GM12801 (cell line): ENCODE results near the gene PRICKLE2.

Source experiments
- TF ChIP-seq, protein P1 (sequence below): IDR thresholded peaks from one replicate; pipeline ENCODE4 v1.5.1; 2011; ENCODE audit warnings: control low read depth; ENCODE audit not compliant: insufficient read length; ENCODE audit errors: extremely low read depth

PRICKLE2 gene

DNA sequence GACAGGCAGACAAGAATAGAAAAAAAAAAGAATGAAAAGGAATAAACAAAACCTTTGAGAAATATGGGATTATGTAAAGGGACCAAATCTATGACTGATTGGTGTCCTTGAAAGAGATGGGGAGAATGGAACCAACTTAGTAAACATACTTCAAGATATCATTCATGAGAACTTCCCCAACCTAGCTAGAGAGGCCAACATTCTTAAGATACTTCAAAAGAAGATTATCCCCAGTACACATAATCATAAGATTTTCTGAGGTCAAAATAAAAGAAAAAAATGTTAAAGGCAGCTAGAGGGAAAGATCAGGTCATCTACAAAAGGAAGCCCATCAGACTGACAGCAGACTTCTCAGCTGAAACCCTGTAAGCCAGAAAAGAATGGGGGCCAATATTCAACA lies 110.6 kb downstream of the PRICKLE2 start:
- TF ChIP-seq, protein P1, sequence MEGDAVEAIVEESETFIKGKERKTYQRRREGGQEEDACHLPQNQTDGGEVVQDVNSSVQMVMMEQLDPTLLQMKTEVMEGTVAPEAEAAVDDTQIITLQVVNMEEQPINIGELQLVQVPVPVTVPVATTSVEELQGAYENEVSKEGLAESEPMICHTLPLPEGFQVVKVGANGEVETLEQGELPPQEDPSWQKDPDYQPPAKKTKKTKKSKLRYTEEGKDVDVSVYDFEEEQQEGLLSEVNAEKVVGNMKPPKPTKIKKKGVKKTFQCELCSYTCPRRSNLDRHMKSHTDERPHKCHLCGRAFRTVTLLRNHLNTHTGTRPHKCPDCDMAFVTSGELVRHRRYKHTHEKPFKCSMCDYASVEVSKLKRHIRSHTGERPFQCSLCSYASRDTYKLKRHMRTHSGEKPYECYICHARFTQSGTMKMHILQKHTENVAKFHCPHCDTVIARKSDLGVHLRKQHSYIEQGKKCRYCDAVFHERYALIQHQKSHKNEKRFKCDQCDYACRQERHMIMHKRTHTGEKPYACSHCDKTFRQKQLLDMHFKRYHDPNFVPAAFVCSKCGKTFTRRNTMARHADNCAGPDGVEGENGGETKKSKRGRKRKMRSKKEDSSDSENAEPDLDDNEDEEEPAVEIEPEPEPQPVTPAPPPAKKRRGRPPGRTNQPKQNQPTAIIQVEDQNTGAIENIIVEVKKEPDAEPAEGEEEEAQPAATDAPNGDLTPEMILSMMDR = no peak

DNA sequence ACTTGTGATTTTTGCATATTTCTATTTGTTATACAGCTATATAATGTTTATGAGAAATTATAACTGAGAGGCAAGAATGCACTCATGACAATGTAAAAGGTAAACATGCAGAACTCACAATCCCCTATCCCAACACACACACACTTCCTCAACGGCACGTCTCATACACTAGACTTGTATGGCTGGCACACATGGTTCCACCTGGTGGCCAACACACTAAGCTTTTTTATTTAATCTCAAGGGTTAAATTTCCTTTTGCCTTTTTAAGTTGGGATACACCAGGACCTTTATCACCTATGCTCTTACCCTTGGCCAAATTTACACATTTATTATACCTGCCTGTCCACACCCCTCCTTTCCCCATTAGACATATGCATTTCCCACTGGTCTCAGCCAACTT lies 113.4 kb downstream of the PRICKLE2 start:
- TF ChIP-seq, protein P1 = no peak

DNA sequence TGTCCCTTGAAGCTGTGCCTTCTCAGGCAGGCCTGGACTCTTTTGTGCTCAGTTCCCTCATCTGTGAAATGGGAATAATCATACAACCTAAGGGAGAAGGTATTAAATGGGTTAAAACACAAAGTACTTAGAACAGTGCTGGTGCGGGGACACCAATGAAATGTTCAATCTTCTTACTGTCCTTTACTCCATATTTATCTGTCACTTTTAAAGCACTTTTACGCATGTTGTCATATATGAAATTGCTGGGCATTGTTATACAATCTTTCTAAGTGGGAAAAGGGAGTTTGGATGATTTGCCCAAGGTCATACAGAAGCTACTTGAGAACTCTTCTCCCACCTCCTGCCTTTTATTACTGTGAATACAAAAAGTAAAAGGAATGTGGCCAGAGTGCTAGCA lies 114.2 kb downstream of the PRICKLE2 start:
- TF ChIP-seq, protein P1 = no peak

DNA sequence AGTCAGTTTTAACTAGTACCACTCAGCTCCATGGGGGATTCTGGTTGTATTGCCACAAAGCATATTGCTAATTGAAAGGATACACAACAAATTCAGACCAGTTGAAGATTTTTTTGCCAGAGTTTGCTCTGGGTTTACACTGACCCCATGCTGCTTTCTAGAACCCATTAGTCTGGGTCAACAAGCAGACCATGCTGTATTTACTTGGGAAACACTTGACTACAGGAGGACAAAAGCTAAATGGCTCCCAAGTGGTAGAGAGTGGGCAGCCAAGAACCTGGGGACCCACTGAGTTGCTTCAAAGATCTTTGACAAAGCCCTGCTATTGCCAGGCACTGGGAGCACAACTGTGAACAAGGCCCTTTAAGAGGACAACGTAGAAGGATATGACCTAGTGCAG lies 115.2 kb downstream of the PRICKLE2 start:
- TF ChIP-seq, protein P1 = no peak

DNA sequence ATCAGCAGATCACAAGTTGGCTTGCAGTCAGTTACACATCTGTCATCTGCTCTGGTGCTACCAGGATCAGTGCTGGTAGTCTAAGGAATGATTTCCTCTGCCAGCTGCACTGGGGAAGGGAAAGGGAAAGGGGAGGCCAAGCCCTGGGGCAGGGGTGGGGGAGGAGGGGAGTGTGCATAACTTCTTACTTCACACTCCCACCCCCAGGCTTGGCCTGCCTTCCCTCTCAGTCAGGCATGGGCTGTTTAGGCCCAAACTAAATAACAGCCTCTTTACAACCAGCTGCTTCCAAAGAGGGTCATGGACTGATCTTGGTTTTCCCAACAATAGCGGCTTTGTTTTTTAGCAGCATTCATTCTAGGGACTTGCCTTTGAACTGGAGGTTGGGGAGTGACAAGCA lies 115.8 kb downstream of the PRICKLE2 start:
- TF ChIP-seq, protein P1 = no peak

DNA sequence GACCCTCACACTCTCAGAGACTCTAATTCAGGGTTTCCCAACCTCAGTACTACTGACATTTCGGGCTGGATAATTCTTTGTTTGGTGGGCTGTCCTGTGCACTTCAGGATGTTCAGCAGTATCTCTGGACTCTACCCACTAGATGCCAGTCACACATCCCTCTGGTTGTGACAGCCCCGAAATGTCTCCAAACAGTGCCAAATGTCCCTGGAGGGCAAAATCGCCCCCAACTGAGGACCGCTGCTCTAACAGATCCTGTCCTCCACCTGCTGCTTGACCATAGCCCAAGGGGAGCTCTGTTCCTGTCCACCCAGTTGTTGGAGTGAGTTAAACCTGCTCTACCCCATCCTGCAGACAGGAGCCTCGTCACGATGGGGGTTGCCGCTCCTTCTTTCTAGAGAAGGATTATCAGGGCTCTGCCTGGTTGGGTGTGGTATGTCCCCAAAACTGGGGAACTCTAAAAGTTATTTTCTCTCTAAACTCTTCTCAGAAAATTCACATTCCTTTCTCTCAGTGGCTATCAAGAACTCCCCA lies 116.4 kb downstream of the PRICKLE2 start:
- TF ChIP-seq, protein P1 = no peak

DNA sequence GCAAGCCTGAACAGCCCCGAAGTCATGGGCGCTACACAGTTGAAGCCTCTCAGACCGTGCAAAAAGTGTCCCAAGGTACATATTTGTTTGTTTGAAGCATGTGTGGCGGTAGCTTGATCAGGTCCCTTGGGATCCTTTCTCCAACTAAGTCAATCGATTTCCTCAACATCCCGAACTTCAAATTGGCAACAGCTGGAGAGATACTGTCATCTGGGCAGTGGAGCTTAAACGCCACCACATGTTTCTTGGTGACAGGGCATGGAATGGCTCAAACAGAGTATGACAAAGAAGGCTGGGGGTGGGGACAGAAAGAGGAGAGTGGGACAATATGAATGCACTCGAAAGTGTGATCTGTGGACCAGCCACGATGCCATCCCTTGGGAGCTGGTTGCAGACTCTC lies 117.0 kb downstream of the PRICKLE2 start:
- TF ChIP-seq, protein P1 = no peak
